ENCODE measurements around the gene ITGA11.
"Not testable (repeated sequence)": the region's sequence is repeated elsewhere in the genome, so short reads cannot be mapped to it uniquely, and the experiment has no call there.

The ITGA11 gene

GRCh38 chr15:68422403-68423145 lies 9.4 kb downstream of the ITGA11 start:
- not testable (repeated sequence) for DNase-seq

- DNase-seq, result no peak
These were observed 10.1 kb downstream of the ITGA11 start for GRCh38 chr15:68421798-68422402.

GRCh38 chr15:68421115-68421551 lies 10.8 kb downstream of the ITGA11 start:
- DNase-seq, result no peak

- no peak for DNase-seq
These were observed 11.7 kb downstream of the ITGA11 start for GRCh38 chr15:68420186-68420684.

- DNase-seq, result no peak
These were observed 12.4 kb downstream of the ITGA11 start for GRCh38 chr15:68419301-68420175.

- DNase-seq, result no peak
These were observed 13.3 kb downstream of the ITGA11 start for GRCh38 chr15:68418611-68419161.

- DNase-seq, result no peak
These were observed 14.1 kb downstream of the ITGA11 start for GRCh38 chr15:68417897-68418296.

GRCh38 chr15:68417051-68417450 lies 14.9 kb downstream of the ITGA11 start:
- DNase-seq, result no peak

- DNase-seq, result no peak
These were observed 15.8 kb downstream of the ITGA11 start for GRCh38 chr15:68416158-68416535.

- no peak for DNase-seq
These were observed 16.3 kb downstream of the ITGA11 start for GRCh38 chr15:68415501-68416157.

- DNase-seq, result no peak
These were observed 16.9 kb downstream of the ITGA11 start for GRCh38 chr15:68415061-68415460.

- no peak for DNase-seq
These were observed 17.4 kb downstream of the ITGA11 start for GRCh38 chr15:68414591-68414990.

GRCh38 chr15:68414206-68414555 lies 17.8 kb downstream of the ITGA11 start:
- no peak for DNase-seq

GRCh38 chr15:68413363-68414205 lies 18.4 kb downstream of the ITGA11 start:
- DNase-seq, result no peak

GRCh38 chr15:68412218-68412617 lies 19.7 kb downstream of the ITGA11 start:
- DNase-seq, result no peak

GRCh38 chr15:68411735-68412134 lies 20.2 kb downstream of the ITGA11 start:
- no peak for DNase-seq

- DNase-seq, result no peak
These were observed 20.7 kb downstream of the ITGA11 start for GRCh38 chr15:68411343-68411675.

GRCh38 chr15:68410466-68411342 lies 21.3 kb downstream of the ITGA11 start:
- DNase-seq, result no peak

GRCh38 chr15:68409736-68410370 lies 22.1 kb downstream of the ITGA11 start:
- DNase-seq, result no peak

- DNase-seq, result no peak
These were observed 23.0 kb downstream of the ITGA11 start for GRCh38 chr15:68408971-68409370.
